ELF-1 (cell line): Measurements from ENCODE around the gene MAML3.
A peak's percentile ranks its signal among the peaks of the same experiment; 100 is the strongest.

Experiments used
- DNase-seq: peaks from one replicate; pipeline ENCODE4 v3.0.0-alpha.2; 2016; ENCODE audit warnings: low read depth, low spot score

Gene MAML3

DNA sequence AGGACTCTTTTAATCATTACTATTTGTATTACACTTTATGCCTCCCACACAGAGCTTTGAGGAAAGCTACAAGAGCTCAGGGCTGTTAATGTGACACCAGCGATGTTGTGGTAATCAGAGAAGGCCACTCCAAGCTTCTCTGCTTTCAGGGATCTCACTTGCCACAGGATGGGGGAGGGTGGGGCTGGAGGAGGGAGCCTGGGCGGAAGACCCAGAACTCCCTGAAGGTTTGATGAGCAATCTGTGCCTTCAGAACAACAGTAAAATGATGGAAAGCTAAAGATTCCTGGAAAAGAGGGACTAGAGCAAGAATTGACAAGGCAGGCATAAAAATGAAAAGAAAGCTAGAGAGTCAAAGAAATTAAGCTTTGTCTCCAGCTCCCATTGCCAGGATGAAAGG, 75.6 kb downstream of the MAML3 start:
- peak; percentile 67 for DNase-seq

DNA sequence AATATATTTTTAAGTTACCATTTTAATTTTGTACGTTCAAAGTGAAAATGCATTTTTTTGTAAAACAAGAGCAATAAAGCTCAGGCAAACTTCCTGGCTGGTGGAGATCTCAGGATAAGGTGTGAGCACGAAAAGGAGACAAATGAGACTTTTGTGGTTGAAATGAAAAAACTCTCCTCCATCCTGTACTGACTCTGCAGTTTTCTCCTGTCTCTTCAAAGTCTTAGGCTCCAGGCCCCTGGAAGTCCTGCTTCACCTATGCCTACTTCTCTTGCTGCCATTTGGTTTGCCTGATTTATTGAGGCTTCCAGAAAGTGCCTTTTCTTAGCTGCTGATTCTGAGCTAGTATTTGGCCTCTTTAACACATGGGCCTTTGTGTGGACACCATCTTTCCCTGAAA, 77.7 kb downstream of the MAML3 start:
- DNase-seq = no peak

DNA sequence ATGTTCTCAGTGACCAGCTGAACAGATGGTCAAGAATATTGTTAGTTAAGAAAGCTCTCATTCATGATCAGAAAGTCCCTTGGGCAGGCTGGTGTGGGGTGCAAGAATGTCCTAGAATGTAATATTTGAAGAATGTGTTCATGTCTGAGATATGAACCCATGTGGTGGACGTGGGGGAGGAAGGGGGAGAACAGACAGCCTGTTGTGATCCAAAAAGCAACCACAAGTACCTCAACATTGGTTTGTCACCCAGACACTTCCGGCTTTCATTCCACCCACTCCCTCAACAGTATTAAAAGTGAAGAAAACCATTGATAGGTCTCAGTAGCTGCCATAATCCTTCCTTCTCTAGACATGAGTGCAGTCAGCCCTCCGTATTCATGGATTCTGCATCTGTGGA, 82.2 kb downstream of the MAML3 start:
- DNase-seq = no peak

DNA sequence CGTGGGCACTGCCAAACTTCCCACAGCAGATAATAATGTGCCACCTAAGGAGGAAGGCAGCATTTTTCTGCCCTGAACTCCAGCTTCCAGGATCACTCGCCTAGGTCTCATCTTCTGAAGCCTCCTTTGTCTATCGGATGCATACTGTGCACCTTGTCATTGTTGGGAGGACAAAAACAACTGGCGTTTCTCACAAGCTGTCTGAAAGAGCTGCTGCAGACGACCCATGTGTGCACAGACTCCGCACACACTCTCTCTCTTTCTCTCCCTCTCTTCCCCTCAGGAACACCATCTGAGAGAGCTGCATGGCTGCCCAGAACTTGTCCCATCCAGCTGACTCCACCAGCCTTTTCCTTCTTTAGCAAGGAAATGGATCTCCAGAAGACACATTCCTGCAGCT, 83.0 kb downstream of the MAML3 start:
- no peak for DNase-seq

DNA sequence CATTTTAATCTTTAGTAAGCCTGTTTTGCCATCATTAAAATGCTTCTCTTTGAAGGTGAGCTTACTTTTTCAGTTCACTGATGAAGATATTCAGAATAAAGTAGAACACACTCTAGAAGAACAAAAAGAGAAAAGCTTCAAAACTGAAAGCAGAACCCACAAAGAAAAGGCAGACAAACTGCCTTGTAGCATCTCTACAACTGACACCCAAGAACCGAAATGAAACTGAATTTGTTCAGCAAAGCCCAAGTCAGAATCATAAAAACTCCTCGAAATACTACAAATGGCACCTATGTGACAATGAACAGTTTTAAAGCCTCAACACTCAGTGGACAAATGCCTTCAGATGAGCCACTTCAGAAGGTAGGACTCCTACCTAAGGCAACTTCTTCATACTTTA, 83.6 kb downstream of the MAML3 start:
- no peak for DNase-seq

DNA sequence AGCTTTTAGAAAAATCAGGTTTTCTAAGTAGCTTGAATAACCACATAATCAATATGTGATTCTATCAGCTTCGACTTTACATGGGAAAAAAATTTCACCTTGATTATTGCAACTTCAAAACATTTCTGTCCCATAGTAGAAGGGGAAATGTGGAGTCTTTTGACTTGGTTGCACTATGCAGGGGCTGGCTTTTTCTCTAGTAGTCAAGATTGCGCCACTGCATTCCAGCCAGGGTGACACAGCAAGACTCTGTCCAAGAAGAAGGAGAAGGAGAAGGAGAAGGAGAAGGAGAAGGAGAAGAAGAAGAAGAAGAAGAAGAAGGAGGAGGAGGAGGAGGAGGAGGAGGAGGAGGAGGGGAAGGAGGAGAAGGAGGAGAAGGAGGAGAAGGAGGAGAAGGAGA, 84.9 kb downstream of the MAML3 start:
- DNase-seq = no peak

DNA sequence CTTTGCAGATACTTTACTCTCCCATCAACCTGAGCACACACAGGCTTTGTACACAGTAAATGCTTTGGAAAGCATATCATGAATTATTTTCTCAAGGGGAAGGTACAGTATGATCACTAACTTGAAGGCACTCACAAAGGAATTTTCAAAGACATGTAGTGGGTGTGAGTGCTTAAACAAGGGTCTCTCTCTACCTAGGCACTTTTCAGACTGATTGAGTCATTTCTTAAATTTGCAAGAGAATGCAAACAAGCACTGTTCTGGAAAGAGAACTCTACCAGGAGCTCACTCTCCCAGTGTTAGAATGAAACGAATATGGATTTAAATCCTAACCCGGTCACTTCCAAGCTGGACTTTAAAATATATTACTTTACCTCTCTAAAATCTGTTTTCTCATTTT, 85.7 kb downstream of the MAML3 start:
- no peak for DNase-seq

DNA sequence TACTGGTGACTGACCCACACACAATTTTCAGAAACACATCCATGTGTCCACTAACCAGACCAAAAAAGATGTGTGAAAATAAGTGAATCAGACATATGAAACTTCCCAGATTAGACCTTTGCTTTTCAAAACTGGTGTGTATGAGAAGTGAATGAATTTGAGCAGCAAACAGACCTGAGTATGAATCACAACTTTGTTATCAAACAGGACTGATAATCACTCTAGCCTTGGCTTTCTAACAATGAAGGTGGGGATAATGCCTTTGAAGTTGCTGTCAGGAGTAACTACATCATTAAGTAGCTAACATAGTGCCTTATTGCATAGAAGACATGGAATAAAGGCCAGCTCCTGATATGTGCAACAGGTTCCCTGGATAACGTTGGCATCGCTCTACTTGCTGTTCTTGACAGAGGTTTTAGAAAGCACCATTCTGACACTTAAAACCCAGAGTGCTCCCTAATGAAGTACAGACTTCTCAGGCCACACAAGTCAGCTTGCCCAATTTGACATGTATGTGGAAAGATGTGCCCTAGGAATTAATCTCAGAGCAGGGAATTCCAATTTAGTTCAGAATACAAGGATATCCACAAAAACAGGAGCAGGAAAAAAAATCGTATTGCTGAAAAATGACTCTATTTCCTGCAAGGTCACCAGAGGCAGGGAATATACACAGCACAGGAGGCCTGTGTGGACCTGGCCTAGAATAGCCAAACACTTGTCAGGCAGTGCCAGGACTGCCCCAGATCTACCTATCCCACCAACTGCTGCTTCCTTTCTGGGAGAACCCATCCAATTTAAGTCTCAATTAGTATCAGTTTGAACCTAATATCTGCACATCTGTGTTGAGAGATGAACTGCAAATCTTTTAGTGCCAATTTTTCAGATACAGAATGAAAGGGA, 87.7 kb downstream of the MAML3 start:
- no peak for DNase-seq

DNA sequence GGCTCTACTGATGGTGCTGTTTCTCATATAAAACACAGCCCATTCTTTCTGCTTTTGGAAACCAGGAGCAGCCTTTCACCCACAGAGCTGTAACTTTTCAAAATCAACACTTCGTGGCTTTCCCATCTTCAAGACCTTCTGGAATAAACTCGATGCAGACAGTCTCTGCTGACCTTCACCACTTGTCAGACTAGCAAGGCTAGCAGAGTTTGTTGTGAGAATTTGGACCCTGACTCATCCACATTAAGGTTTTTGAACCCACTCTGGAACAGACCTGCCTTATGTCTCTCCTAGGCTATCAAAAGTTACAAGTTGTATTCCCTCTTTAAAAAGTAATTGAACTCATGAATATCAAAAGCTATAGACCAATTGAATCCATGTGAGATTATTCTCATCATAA, 88.6 kb downstream of the MAML3 start:
- no peak for DNase-seq

DNA sequence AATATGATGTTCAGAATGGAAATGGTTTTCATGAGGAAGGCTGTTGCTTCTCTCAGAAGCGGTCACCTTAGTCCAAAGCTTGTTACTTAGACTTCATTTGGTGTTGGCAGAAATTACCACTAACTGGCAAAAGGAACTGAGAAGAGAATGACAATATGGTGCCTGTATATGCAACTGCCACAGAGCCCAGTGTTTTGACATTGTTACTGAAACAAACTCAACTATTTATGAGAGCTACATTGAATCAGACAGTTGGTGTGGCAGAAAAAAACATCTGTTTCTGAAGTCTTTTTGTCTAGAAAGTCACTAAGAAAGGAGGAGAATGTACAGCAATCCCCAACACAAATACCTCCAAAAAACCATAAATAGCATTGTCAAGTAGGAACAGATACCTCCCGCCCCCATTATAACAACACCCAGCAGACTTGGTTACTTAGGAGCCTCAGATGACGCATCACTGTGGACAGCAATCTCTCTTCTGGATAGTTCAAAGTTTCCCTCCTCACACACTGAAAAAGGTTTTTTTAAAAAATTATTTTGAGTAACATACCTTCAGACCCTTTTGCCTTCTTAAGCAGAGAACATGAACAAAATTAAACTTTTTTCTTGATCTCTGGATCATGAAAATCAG, 92.2 kb downstream of the MAML3 start:
- DNase-seq = no peak

DNA sequence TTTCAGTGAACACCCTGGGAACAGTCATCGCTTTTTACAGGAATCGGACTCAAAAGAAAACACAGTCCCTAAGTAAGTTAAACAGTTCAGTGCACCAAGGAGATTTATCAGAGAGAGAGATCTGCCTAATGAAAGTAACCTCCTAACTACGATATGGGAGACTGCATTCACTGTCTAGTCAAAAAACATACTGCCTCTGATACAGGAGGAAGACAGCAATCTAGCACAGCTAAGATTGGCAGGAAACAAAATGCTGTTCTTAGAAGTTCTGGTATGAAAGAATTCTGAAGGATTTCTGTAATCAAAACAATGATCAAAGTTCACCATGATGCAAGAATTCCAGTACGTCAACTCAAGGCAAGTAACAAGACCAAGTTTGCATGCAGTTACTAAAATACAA, 92.8 kb downstream of the MAML3 start:
- DNase-seq = no peak

DNA sequence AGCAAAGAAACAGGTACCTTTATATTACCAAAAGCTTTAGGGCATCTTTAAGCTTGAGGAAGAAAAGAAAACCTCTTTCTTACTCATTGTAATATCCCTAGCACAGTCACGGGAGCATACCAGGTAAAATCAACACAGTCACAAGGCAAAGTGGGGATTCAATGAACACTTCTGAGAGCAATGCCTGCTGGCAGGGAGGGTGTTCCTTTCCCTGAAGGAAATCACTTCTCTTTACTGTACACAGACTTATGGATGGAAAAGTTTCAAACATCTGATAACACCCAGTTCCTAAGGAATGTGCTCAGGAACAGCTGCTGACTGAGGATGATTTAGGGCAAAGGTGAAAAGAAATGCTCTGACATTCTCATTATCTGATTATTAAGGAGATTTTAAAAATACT, 94.8 kb downstream of the MAML3 start:
- no peak for DNase-seq

DNA sequence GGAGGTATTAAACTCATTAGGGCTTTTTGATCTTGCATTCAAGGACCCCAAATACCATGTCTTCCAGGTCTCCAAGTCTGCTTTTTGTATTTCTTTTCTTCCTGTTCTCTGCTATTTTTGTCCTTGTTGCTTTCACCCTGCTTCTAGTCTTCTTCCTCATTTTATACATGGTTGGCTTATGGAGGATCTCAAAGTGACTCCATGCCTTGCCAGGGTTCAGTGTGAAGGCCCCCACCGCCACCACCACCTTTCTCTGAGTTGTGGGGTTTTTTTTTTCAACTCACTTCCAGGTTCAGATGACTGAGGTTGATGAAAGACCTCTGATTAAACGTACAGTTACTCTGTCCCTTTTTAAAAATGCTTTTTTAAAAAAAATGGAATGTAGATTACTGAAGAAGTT, 96.3 kb downstream of the MAML3 start:
- DNase-seq = no peak

DNA sequence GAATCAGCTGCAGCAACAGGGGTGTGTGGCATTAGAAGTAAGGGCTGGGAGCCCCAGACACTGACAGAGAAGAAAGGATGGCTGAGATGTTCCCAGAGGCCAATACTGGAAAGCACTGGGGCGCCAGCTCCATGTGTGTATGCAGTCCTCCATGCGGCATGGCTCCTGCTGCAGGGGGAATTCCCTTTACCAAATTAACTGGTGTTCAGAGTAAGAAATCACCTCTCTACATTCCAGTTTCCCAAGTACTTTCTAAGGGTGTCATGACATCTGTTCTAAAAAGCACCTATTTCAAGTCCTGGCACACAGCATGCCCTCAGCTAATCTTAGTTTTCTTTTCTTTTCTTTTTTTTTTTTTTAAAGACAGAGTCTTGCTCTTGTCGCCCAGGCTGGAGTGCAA, 98.0 kb downstream of the MAML3 start:
- peak; percentile 25 for DNase-seq

DNA sequence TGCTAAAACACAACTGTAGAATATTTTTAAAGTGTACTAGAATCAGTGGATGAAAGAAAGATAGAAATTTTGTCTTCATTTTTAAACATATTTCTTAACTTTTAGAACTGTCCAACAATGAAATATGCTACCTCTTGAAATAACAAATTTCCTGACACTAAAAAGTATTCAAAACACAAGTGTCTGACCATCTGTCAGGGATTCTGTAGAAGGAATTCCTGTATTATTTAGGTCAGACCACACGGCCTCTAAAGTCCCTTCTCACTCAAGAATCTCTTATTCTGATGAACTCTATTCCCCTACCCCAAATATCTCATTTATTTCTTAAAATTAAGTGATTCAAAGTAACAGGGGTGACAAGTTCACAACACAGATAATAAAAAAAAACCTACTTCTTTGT, 99.1 kb downstream of the MAML3 start:
- no peak for DNase-seq

DNA sequence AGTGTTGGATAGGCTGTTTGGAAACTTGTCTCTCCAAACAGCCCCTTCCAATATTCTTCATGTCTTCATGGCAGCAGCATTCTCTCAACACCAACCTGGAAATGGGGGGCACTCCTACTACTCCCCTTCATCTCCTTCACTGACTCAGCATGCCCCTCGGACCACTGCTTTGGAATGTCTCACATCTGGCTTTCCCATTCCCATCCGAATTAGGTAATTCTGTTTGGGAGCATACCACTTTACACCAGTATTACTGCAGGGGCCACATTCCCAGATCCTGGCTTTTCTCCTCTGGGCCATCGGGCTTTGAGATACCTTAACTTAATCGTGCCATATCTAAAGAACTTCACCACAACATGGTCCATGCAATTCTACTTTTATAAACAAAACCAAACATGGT, 100.8 kb downstream of the MAML3 start:
- peak; percentile 40 for DNase-seq

DNA sequence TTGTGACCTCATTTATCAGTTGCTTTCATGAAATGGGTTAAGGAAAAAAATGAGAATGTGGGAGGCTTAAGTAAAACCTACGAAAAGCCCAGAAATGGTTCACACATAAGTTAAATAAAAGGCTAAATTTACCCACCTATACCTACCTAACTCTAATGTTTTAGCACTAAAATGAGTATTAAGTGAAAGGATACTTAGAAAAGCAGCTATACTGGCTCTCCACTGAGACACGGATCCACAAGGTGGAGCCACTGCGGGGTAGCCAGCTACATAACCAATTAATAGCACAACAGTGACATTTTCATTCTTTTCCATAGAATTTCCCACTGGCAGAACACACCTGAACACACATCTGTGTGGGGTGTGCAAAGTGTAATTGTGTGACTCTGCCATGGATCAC, 101.9 kb downstream of the MAML3 start:
- DNase-seq = peak; percentile 22

DNA sequence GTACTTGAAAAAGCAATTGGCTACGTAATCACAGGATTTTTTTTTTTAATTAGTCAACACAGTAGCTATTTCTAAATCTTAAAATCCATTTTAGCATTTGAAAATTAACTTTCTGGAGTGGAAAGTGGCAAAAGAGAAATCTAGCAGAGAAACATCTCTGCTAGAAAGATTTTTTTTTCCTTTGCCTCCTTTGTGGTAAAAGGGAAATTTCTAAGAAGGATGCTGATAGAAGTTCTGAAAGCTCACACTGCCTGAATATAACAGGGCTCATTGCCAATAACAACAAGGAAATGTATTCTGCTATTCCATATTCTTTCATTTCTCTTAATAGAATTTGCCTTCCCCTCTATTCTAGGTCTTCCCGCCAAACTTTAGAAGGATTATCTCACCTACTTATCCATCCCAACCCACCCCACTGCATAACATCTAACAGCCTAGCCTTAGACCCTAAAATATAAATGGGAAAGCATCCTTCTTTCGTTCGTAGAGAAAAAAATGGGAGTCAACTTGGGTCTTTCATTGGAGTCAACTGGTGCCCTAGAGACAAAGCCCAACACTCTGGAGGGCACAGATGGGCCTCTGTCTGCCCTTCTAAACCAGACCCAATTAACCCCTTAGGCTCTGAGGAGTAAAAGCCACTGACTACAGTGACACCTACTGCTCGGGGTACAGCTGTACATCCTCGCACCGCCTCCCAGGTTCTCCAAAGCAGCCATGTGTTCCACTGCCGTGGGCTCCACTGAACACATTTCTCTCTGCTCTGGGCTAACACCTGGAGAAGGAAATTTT, 103.9 kb downstream of the MAML3 start:
- DNase-seq = peak; percentile 74

DNA sequence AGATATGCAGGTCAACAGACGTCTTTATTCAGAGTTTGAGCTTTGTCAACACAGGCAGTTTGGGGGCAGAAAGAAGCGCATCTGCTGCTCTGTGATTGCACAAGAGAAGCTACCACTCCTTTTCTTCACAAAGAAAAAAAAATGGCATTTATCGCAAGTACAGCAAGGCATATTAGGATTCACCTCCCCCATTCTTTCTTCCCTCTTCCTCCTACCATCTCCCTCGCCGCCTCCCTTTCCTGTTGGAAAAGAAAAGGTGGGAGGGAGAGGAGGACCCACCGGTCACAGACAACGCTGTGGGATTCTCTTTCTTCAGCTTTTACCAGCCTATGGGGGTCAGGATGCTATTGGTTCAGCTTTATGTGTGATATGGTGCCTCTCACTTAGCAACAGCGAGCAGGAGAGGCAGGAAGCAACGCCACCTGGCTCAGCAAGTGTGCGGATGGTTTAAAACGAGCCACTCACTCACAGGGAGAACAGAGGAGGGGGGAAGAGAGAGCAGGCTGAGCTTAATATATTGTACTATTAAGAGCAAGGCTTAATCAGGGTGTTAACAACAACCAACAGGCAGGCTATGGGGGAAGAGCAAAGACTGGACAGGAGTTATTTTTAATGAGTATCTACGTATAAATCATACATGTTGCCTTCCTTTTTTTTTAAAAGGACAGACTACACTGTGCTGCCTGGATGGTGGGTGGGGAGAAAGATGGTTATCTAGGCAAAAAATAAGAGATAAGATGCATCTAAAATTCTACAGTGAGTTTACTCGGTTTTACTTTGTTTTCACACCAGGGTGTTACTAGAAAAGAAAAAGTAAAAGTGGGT, 104.7 kb downstream of the MAML3 start:
- peak; percentile 74 for DNase-seq

DNA sequence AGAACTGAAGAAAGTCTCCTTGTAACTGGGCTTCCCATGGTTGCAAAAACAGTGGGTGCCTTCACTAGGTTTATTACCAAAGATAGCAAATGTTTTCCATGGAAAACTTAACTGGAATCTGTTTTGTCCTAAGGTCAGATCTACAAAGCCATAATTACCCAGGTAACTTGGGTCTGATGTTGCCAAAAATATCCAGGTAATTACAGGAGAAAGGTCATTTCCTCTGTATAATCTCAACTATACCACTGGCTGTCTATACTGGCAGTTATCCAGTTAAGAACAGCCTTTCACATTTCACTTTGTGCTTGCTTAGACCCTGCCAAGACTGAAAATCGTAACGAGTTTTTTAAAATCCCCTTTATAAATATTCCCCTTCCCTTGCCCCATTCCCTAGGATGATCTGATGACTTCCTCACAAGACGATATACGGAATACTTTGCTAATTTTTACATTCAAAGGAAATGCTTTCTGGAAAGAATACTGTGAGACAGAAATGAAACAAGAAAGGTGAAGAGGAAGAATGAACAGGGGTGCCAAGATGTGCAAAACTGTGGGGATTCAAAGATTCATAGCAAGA, 105.5 kb downstream of the MAML3 start:
- DNase-seq = no peak

DNA sequence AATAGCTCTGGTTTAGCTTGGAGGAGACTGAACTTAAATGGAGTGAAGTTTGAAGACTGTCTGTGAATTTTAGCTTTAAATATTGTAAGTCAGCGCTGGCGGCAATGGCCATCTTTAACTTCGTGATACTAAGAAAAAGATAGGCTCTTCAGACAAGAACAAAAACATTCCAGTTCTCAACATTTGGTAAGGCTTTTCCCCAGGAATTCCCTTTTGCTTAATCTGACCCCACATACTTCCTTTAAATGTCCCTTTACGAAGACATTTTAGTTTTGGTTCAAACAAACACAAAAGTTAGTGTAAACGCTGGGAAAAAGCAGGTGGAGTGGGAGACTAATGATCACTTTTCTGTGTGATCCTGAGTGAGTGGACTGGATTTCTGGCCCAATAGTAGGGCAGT, 106.2 kb downstream of the MAML3 start:
- no peak for DNase-seq
